Measurements from ENCODE around the gene IFNL1. TPM values are rescaled to one million over a fixed set of nuclear protein-coding genes. Genes with fewer than 3 reads are reported as not detected.
"Not testable (repeated sequence)": the region's sequence is repeated elsewhere in the genome, so short reads cannot be mapped to it uniquely, and the experiment has no call there.

Gene IFNL1
- total and polyA plus RNA-seq, 4 donors = not detected

- Histone ChIP-seq H3K27ac (ENCODE audit: low read depth in 1 of 2, low read length in 2 of 2) (no peak overlapping the region), H3K27me3 (ENCODE audit: control insufficient read depth in 4 of 4, insufficient read depth in 4 of 4, low read length in 3 of 4) (no peaks in the 10 kb centered on the region), H3K36me3 (ENCODE audit: control insufficient read depth in 4 of 4, insufficient read depth in 3 of 4, low read depth in 1 of 4, low read length in 3 of 4) (no peaks in the 10 kb centered on the region), H3K9me3 (ENCODE audit: control insufficient read depth in 4 of 4, low read length in 3 of 4) (no peaks in the 10 kb centered on the region), H3K9ac (ENCODE audit: low read depth in 1 of 2, low read length in 2 of 2) (no peak overlapping the region), H3K4me3 (ENCODE audit: low read depth in 1 of 3, low read length in 3 of 3) (no peak overlapping the region), H3K4me1 (ENCODE audit: control insufficient read depth in 4 of 4, insufficient read depth in 4 of 4, low read length in 3 of 4) (peaks cover 5 to 29% (median 16%) of the 10 kb centered on the region in 4 donors)
- DNase-seq (ENCODE audit: low spot score) = no peak
- TF ChIP-seq FOXA2 (IDR thresholded peaks at IDR 0.05) = no peak
- TF ChIP-seq CTCF (IDR thresholded peaks at IDR 0.05; ENCODE audit: low read depth, low read length, missing input control) = no peak
- no peak for TF ChIP-seq HNF4A (conservative IDR thresholded peaks at IDR 0.05)
- TF ChIP-seq JUND (IDR thresholded peaks at IDR 0.05) = no peak
- no peak for TF ChIP-seq SP1 (IDR thresholded peaks at IDR 0.05)
- no peak for TF ChIP-seq MAX (IDR thresholded peaks at IDR 0.05)
- no peak for TF ChIP-seq RAD21 (IDR thresholded peaks at IDR 0.05)
- no peak for TF ChIP-seq ATF3 (IDR thresholded peaks at IDR 0.05)
- TF ChIP-seq ZBTB33 (IDR thresholded peaks at IDR 0.05) = no peak
- TF ChIP-seq GABPA (IDR thresholded peaks at IDR 0.05 in 1 of 2, conservative IDR thresholded peaks at IDR 0.05 in 1 of 2) = no peak
- TF ChIP-seq FOXA1 (IDR thresholded peaks at IDR 0.05) = no peak
- WGBS = 100% methylated on average over 1 of the region's 1 CpG
These were observed 43.5 kb downstream of the IFNL1 start for GRCh38 chr19:39339674-39340073.

GRCh38 chr19:39340156-39340555, 43.9 kb downstream of the IFNL1 start:
- H3K27me3 ChIP-seq (ENCODE audit: control insufficient read depth in 4 of 4, insufficient read depth in 4 of 4, low read length in 3 of 4); H3K27ac ChIP-seq (ENCODE audit: low read depth in 1 of 2, low read length in 2 of 2); H3K36me3 ChIP-seq (ENCODE audit: control insufficient read depth in 4 of 4, insufficient read depth in 3 of 4, low read depth in 1 of 4, low read length in 3 of 4); H3K4me3 ChIP-seq (ENCODE audit: low read depth in 1 of 3, low read length in 3 of 3); H3K9me3 ChIP-seq (ENCODE audit: control insufficient read depth in 4 of 4, low read length in 3 of 4); H3K9ac ChIP-seq (ENCODE audit: low read depth in 1 of 2, low read length in 2 of 2); DNase-seq (ENCODE audit: low spot score): not testable (repeated sequence)
- peaks cover 5 to 29% (median 16%) of the 10 kb centered on the region in 4 donors for H3K4me1 ChIP-seq (ENCODE audit: control insufficient read depth in 4 of 4, insufficient read depth in 4 of 4, low read length in 3 of 4)
- 88% methylated on average over 7 of the region's 7 CpGs for WGBS

GRCh38 chr19:39341129-39341718, 45.0 kb downstream of the IFNL1 start:
- 5% methylated on average over 17 of the region's 17 CpGs for WGBS

More at GRCh38 chr19:39341129-39341718, 45.0 kb downstream of the IFNL1 start:
- Histone ChIP-seq H3K27ac (ENCODE audit: low read depth in 1 of 2, low read length in 2 of 2) (peak overlapping the region; percentile 81 to 82), H3K4me1 (ENCODE audit: control insufficient read depth in 4 of 4, insufficient read depth in 4 of 4, low read length in 3 of 4) (peaks cover 5 to 29% (median 16%) of the 10 kb centered on the region in 4 donors), H3K9ac (ENCODE audit: low read depth in 1 of 2, low read length in 2 of 2) (peak overlapping the region; percentile 77 to 97), H3K4me3 (ENCODE audit: low read depth in 1 of 3, low read length in 3 of 3) (peak overlapping the region; percentile 40 to 99 (median 72)), H3K9me3 (ENCODE audit: control insufficient read depth in 4 of 4, low read length in 3 of 4) (no peaks in the 10 kb centered on the region), H3K27me3 (ENCODE audit: control insufficient read depth in 4 of 4, insufficient read depth in 4 of 4, low read length in 3 of 4) (no peaks in the 10 kb centered on the region), H3K36me3 (ENCODE audit: control insufficient read depth in 4 of 4, insufficient read depth in 3 of 4, low read depth in 1 of 4, low read length in 3 of 4) (peaks cover 0 to 4% (median 0%) of the 10 kb centered on the region in 4 donors)
- TF ChIP-seq SP1 (IDR thresholded peaks at IDR 0.05) (no peak), REST (IDR thresholded peaks at IDR 0.05) (no peak), JUND (IDR thresholded peaks at IDR 0.05) (no peak), TAF1 (conservative IDR thresholded peaks at IDR 0.05) (no peak), YY1 (IDR thresholded peaks at IDR 0.05) (no peak), FOXA2 (IDR thresholded peaks at IDR 0.05) (no peak), NR2F2 (IDR thresholded peaks at IDR 0.05) (no peak), EGR1 (IDR thresholded peaks at IDR 0.05; ENCODE audit: low read depth in 2 of 2) (no peak), ATF3 (IDR thresholded peaks at IDR 0.05) (no peak), HNF4A (conservative IDR thresholded peaks at IDR 0.05) (no peak), RXRA (IDR thresholded peaks at IDR 0.05) (no peak)
- DNase-seq (ENCODE audit: low spot score) = no peak
